CD14-positive monocyte (primary cell): ENCODE results near the gene CPA4. TPM values are rescaled to one million over a fixed set of nuclear protein-coding genes. Genes with fewer than 3 reads are reported as not detected.

Source experiments
- DNase-seq, 3 donors: peaks; one replicate each; pipeline ENCODE4 v3.0.0-alpha.2; 2011 to 2022
- H2AFZ ChIP-seq: 2 replicates; pipeline ENCODE4 v1.6.0; 2012; ENCODE audit warnings: mild to moderate bottlenecking, low read depth, low read length, inconsistent platforms; ENCODE audit not compliant: insufficient read depth, poor library complexity, severe bottlenecking
- H3K27ac ChIP-seq, 2 donors: 1 replicate in 1 of 2; 2 replicates in 1 of 2; pipeline ENCODE4 v1.5.1; 2012 to 2013; ENCODE audit warnings: low read length in 2 of 2, control low read depth in 1 of 2, inconsistent platforms in 1 of 2, low read depth in 1 of 2, mild to moderate bottlenecking in 1 of 2
- H3K27me3 ChIP-seq, 2 donors: one replicate each; pipeline versions ENCODE4 v1.6.0 to v1.6.1; 2011 to 2013; ENCODE audit warnings: low read length in 2 of 2; ENCODE audit not compliant: control insufficient read depth in 2 of 2, insufficient read depth in 2 of 2
- H3K36me3 ChIP-seq, 2 donors: replicated peaks in 1 of 2; 1 replicate in 1 of 2; 2 replicates in 1 of 2; pipeline versions ENCODE4 v1.5.1 to v1.6.1; 2012 to 2013; ENCODE audit warnings: low read length in 2 of 2, control low read depth in 1 of 2, inconsistent platforms in 1 of 2, mild to moderate bottlenecking in 1 of 2; ENCODE audit not compliant: insufficient read depth in 2 of 2, control insufficient read depth in 1 of 2
- H3K4me1 ChIP-seq, 2 donors: 1 replicate in 1 of 2; 2 replicates in 1 of 2; pipeline versions ENCODE4 v1.5.1 to v1.6.1; 2012 to 2013; ENCODE audit warnings: low read length in 2 of 2, control low read depth in 1 of 2, inconsistent platforms in 1 of 2, mild to moderate bottlenecking in 1 of 2, moderate library complexity in 1 of 2; ENCODE audit not compliant: insufficient read depth in 2 of 2, control insufficient read depth in 1 of 2
- H3K4me2 ChIP-seq: replicated peaks from 2 replicates; pipeline ENCODE3; 2012; ENCODE audit warnings: low read length, moderate library complexity, mild to moderate bottlenecking; ENCODE audit not compliant: poor library complexity, severe bottlenecking; ENCODE audit errors: extremely low read depth
- H3K4me3 ChIP-seq, 3 experiments: fragments of 200-600 bp in 1 of 3; sonication (generic) in 1 of 3; replicated peaks in 1 of 3; 1 replicate in 2 of 3; 2 replicates in 1 of 3; pipeline ENCODE4 v1.5.1; 2011 to 2013; ENCODE audit warnings: low read length in 3 of 3, mild to moderate bottlenecking in 3 of 3, control low read depth in 2 of 3, low read depth in 2 of 3, inconsistent platforms in 1 of 3, moderate library complexity in 1 of 3
- H3K79me2 ChIP-seq: 2 replicates; pipeline ENCODE4 v1.6.0; 2012; ENCODE audit warnings: mild to moderate bottlenecking, control low read depth, inconsistent platforms, low read length, moderate library complexity; ENCODE audit not compliant: insufficient read depth
- H3K9ac ChIP-seq: 2 replicates; pipeline ENCODE4 v1.6.0; 2017; ENCODE audit warnings: low read length, mild to moderate bottlenecking; ENCODE audit not compliant: insufficient read depth, poor library complexity, severe bottlenecking
- H3K9me3 ChIP-seq, 2 donors: replicated peaks in 1 of 2; 1 replicate in 1 of 2; 2 replicates in 1 of 2; pipeline versions ENCODE4 v1.5.1 to v1.6.1; 2012 to 2013; ENCODE audit warnings: low read length in 2 of 2, control low read depth in 1 of 2; ENCODE audit not compliant: control insufficient read depth in 1 of 2, insufficient read depth in 1 of 2
- H4K20me1 ChIP-seq: 2 replicates; pipeline ENCODE4 v1.6.0; 2012; ENCODE audit warnings: mild to moderate bottlenecking, low read length, control low read depth, moderate library complexity; ENCODE audit not compliant: insufficient read depth
- H3K27ac Mint-ChIP-seq, 7 donors: one replicate each; pipeline ENCODE4 v1.8.0; 2020; ENCODE audit warnings: mild to moderate bottlenecking in 7 of 7, mixed read lengths in 7 of 7, moderate library complexity in 6 of 7, inconsistent platforms in 2 of 7
- H3K27me3 Mint-ChIP-seq, 3 donors: one replicate each; pipeline ENCODE4 v1.8.0; 2021 to 2022; ENCODE audit warnings: low read depth in 3 of 3, mild to moderate bottlenecking in 3 of 3, mixed read lengths in 3 of 3, moderate library complexity in 3 of 3, inconsistent platforms in 1 of 3
- H3K36me3 Mint-ChIP-seq, 2 donors: one replicate each; pipeline ENCODE4 v1.8.0; 2020; ENCODE audit warnings: mixed read lengths in 2 of 2, inconsistent platforms in 1 of 2, mild to moderate bottlenecking in 1 of 2
- H3K4me1 Mint-ChIP-seq: one replicate; pipeline ENCODE4 v1.8.0; 2020; ENCODE audit warnings: mild to moderate bottlenecking, mixed read lengths
- H3K4me3 Mint-ChIP-seq, 2 donors: one replicate each; pipeline ENCODE4 v1.8.0; 2020; ENCODE audit warnings: mild to moderate bottlenecking in 2 of 2, mixed read lengths in 2 of 2, moderate library complexity in 1 of 2
- H3K9me3 Mint-ChIP-seq, 7 donors: one replicate each; pipeline ENCODE4 v1.8.0; 2020 to 2022; ENCODE audit warnings: mixed read lengths in 7 of 7, mild to moderate bottlenecking in 6 of 7, moderate library complexity in 6 of 7, inconsistent platforms in 2 of 7
- WGBS: methylation state at CpG from one replicate; pipeline ENCODE4 v1.1.5; 2013; ENCODE audit warnings: missing lambda C conversion rate; ENCODE audit not compliant: insufficient coverage; 5-methylcytosine and 5-hydroxymethylcytosine counted together
- intact Hi-C, 2 donors: fragments of 100-400 bp; cut with micrococcal nuclease; formaldehyde crosslinking; loops; one replicate each; pipeline versions ENCODE4 v1.15.0 to v1.15.1; 2023
- polyA plus RNA-seq, 3 donors: library from polyadenylated mRNA; depleted of rRNA in 1 of 3; unstranded in 2 of 3; stranded (reverse) in 1 of 3; fragments of 300-500 nt in 2 of 3; fragments of >200 nt in 1 of 3; fragmentation: Illumina TruSeq in 2 of 3; gene quantifications; 1 replicate in 2 of 3; 2 replicates in 1 of 3; pipeline ENCODE4 v1.2.3, GENCODE V29; 2012 to 2021
- TF ChIP-seq, protein P1 (sequence below): fragments of 200-600 bp; IDR thresholded peaks from one replicate; pipeline ENCODE4 v1.8.0; 2022; ENCODE audit warnings: antibody characterized with exemption, mild to moderate bottlenecking

Gene CPA4
- polyA plus RNA-seq, 3 donors = not detected

DNA sequence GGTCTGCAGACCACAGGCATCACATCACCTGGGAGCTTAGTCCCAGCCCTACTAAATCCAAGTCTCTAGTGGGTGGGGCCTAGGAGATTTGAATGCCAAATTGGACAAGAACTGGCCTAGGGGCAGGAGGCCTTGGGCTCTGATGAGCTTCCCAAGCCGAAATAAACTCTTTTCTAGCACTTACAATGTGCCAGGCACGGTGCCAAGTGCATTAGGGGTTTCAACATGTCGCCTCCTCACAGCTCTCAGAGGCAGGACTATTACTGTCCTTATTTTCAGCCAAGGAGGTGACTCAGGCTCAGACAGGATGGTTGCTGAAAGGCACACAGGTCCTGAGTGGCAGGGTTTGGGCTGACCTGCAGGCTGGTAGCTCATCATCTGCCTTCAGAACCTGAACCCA, 78.1 kb downstream of the CPA4 start:
- peaks cover 9 to 12% of the 10 kb centered on the region in 2 donors for H3K4me1 ChIP-seq

DNA sequence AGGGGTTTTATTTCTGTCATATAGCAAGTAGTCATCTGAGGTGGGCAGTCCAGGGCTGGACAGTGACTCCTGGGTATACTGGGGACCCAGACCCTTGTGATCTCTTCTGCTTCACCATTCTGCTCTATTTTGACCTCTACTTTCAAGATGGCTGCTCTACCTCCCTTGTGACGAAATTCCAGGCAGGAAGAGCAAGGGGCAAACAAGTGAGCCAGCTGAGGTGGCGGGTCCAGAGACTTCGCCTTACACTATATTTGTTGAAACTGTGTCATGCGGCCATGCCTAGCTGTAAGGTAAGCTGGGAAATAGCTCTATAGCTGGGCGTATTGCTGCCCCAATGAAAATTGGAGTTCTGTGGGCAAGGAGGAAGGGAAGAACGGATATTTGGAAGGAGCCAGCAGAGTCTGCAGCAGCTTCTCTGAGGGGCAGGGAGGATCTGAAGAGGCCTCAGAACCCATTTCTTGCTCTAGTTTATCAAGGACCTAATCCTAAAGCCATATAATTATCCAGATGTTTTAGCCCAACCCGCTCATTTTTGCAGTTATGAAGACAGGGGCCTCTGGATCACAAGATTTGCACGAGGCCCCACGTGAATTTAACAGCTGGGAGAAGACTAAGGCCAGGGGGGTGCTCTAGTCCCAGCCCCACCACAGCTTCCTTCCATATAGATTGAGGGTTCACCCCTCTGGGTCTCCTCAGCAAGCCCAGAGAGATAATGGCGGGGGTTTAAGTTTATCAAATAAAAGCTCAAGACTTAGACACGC, 79.6 kb downstream of the CPA4 start:
- Mint-ChIP-seq H3K9me3 (peaks cover 7 to 21% (median 12%) of the 10 kb centered on the region in 7 donors), H3K4me1 (peaks cover 12% of the 10 kb centered on the region), H3K4me3 (no peak overlapping the region), H3K36me3 (no peaks in the 10 kb centered on the region), H3K27me3 (peaks cover 0 to 3% (median 2%) of the 10 kb centered on the region in 3 donors), H3K27ac (no peak overlapping the region)
- Histone ChIP-seq H2AFZ (peak overlapping the region; percentile 11), H4K20me1 (no peaks in the 10 kb centered on the region), H3K27me3 (no peaks in the 10 kb centered on the region), H3K36me3 (no peaks in the 10 kb centered on the region), H3K9ac (no peak overlapping the region), H3K4me2 (no peak overlapping the region), H3K27ac (no peak overlapping the region), H3K9me3 (peaks cover 5 to 17% of the 10 kb centered on the region in 2 donors), H3K79me2 (no peaks in the 10 kb centered on the region), H3K4me3 (no peak overlapping the region), H3K4me1 (peaks cover 9 to 12% of the 10 kb centered on the region in 2 donors)
- intact Hi-C loops = no loop called here
- DNase-seq = no peak
- TF ChIP-seq, protein P1, sequence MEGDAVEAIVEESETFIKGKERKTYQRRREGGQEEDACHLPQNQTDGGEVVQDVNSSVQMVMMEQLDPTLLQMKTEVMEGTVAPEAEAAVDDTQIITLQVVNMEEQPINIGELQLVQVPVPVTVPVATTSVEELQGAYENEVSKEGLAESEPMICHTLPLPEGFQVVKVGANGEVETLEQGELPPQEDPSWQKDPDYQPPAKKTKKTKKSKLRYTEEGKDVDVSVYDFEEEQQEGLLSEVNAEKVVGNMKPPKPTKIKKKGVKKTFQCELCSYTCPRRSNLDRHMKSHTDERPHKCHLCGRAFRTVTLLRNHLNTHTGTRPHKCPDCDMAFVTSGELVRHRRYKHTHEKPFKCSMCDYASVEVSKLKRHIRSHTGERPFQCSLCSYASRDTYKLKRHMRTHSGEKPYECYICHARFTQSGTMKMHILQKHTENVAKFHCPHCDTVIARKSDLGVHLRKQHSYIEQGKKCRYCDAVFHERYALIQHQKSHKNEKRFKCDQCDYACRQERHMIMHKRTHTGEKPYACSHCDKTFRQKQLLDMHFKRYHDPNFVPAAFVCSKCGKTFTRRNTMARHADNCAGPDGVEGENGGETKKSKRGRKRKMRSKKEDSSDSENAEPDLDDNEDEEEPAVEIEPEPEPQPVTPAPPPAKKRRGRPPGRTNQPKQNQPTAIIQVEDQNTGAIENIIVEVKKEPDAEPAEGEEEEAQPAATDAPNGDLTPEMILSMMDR = no peak
- WGBS = 74% methylated on average over 8 of the region's 11 CpGs

More for the DNA sequence above, 78.1 kb downstream of the CPA4 start:
- intact Hi-C loops = no loop called here
- Histone ChIP-seq H3K36me3 (no peaks in the 10 kb centered on the region), H3K4me3 (no peak overlapping the region), H4K20me1 (no peaks in the 10 kb centered on the region), H3K9ac (no peak overlapping the region), H2AFZ (no peak overlapping the region), H3K4me2 (no peak overlapping the region), H3K79me2 (no peaks in the 10 kb centered on the region), H3K27ac (no peak overlapping the region), H3K9me3 (peaks cover 2 to 4% of the 10 kb centered on the region in 2 donors), H3K27me3 (no peaks in the 10 kb centered on the region)
- H3K4me1 Mint-ChIP-seq = peaks cover 12% of the 10 kb centered on the region
- no peaks in the 10 kb centered on the region for H3K36me3 Mint-ChIP-seq
- H3K27me3 Mint-ChIP-seq = peaks cover 2 to 4% (median 3%) of the 10 kb centered on the region in 3 donors
- no peak for DNase-seq
- no peak overlapping the region for H3K4me3 Mint-ChIP-seq
- peaks cover under 1 to 11% (median 3%) of the 10 kb centered on the region in 7 donors for H3K9me3 Mint-ChIP-seq
- TF ChIP-seq, protein P1 = no peak
- H3K27ac Mint-ChIP-seq = no peak overlapping the region
- WGBS = 91% methylated on average over 3 of the region's 3 CpGs

Other genes with a start within 250 kb of the CPA4 start
- 1 to 10 TPM; 5.8 to 8.4 (median 6.4) TPM for gene ZC3HC1, start 241.8 kb upstream of the CPA4 start, polyA plus RNA-seq
- gene KLHDC10, start 222.6 kb upstream of the CPA4 start, polyA plus RNA-seq = 10 to 100 TPM in 1 of 3 donors, 1 to 10 TPM in 2; 1.1 to 13.9 (median 2.9) TPM
- gene TMEM209, start 87.8 kb upstream of the CPA4 start, polyA plus RNA-seq = 10 to 100 TPM in 1 of 3 donors, 1 to 10 TPM in 2; 7.7 to 16.7 (median 9.6) TPM
- gene SSMEM1, start 85.3 kb upstream of the CPA4 start, polyA plus RNA-seq = not detected
- not detected for gene CPA2, start 26.3 kb upstream of the CPA4 start, polyA plus RNA-seq
- not detected for gene CPA5, start 51.7 kb downstream of the CPA4 start, polyA plus RNA-seq
- gene CPA1, start 87.3 kb downstream of the CPA4 start, polyA plus RNA-seq = not detected
- gene CEP41, start 147.9 kb downstream of the CPA4 start, polyA plus RNA-seq = 1 to 10 TPM; 2.9 to 8.5 (median 7.2) TPM
- gene MEST, start 198.9 kb downstream of the CPA4 start, polyA plus RNA-seq = 1 to 10 TPM; 1.1 to 3.1 (median 1.8) TPM